HEK293 (cell line): Measurements from ENCODE around the gene METTL25.

Source experiments
- CTCF ChIP-seq: fragments of 450-650 bp; formaldehyde crosslinking; IDR thresholded peaks from 2 replicates; pipeline ENCODE4 v1.5.1; 2016; ENCODE audit warnings: missing biosample characterization, missing genetic modification characterization
- PRDM10 ChIP-seq: fragments of 450-650 bp; formaldehyde crosslinking; IDR thresholded peaks from 2 replicates; pipeline ENCODE4 v1.5.1; 2016; ENCODE audit warnings: missing biosample characterization, missing genetic modification characterization
- SP2 ChIP-seq: fragments of 450-650 bp; formaldehyde crosslinking; IDR thresholded peaks from 2 replicates; pipeline ENCODE4 v1.5.1; 2016; ENCODE audit warnings: missing biosample characterization, missing genetic modification characterization

GRCh38 chr12:82366197-82366596 is 7.9 kb downstream of the METTL25 start:
- TF ChIP-seq CTCF (no peak), PRDM10 (tag by site-specific recombination) (no peak), SP2 (tag by site-specific recombination) (no peak)
